Brain microvascular endothelial cell (primary cell): ENCODE data around the gene PCDH17.

Experiments
- DNase-seq: peaks from one replicate; pipeline ENCODE4 v3.0.0-alpha.2; 2020
- H3K27ac ChIP-seq: fragments of 250-450 bp; sonication (Bioruptor Pico); 2 replicates; pipeline ENCODE4 v1.5.1; 2020; ENCODE audit warnings: mild to moderate bottlenecking, moderate library complexity
- H3K27me3 ChIP-seq: fragments of 250-450 bp; sonication (Bioruptor Pico); replicated peaks from 2 replicates; pipeline ENCODE4 v1.5.1; 2020; ENCODE audit warnings: mild to moderate bottlenecking
- H3K36me3 ChIP-seq: fragments of 250-450 bp; sonication (Bioruptor Pico); replicated peaks from 2 replicates; pipeline ENCODE4 v1.5.1; 2020; ENCODE audit warnings: mild to moderate bottlenecking
- H3K4me3 ChIP-seq: 2 replicates; pipeline ENCODE4 v1.5.1; 2011; ENCODE audit warnings: low read depth, mild to moderate bottlenecking, control low read depth, low read length, moderate library complexity
- CTCF ChIP-seq: IDR thresholded peaks from 2 replicates; pipeline ENCODE4 v1.5.1; 2011; ENCODE audit warnings: low read depth, mild to moderate bottlenecking, moderate library complexity, low read length, control low read depth, inconsistent platforms; ENCODE audit errors: missing control alignments
- in situ Hi-C: cut with HindIII; loops from 2 replicates; pipeline ENCODE4 v1.10.0; 2017; ENCODE audit warnings: low sequenced_read_pairs, low pct_ligation_motif_present

Gene PCDH17

GRCh38 chr13:57739089-57739488, 107.5 kb downstream of the PCDH17 start:
- in situ Hi-C loops, result no loop called here
- no peak for DNase-seq
- Histone ChIP-seq H3K4me3 (no peak overlapping the region), H3K27me3 (no peaks in the 10 kb centered on the region), H3K27ac (no peak overlapping the region), H3K36me3 (no peaks in the 10 kb centered on the region)
- TF ChIP-seq CTCF, result no peak

- H3K27me3 ChIP-seq, result no peaks in the 10 kb centered on the region
- in situ Hi-C loops, result no loop called here
Observed at GRCh38 chr13:57739543-57740190, 108.1 kb downstream of the PCDH17 start.

GRCh38 chr13:57740719-57741118, 109.2 kb downstream of the PCDH17 start:
- TF ChIP-seq CTCF, result no peak
- H3K27ac ChIP-seq, result no peak overlapping the region
- in situ Hi-C loops, result no loop called here
- no peak for DNase-seq
- H3K27me3 ChIP-seq, result no peaks in the 10 kb centered on the region
- no peaks in the 10 kb centered on the region for H3K36me3 ChIP-seq
- H3K4me3 ChIP-seq, result no peak overlapping the region

More at GRCh38 chr13:57739543-57740190, 108.1 kb downstream of the PCDH17 start:
- no peak for TF ChIP-seq CTCF
- H3K4me3 ChIP-seq, result no peak overlapping the region
- H3K27ac ChIP-seq, result no peak overlapping the region
- no peak for DNase-seq
- no peaks in the 10 kb centered on the region for H3K36me3 ChIP-seq

GRCh38 chr13:57748096-57748495, 116.6 kb downstream of the PCDH17 start:
- Histone ChIP-seq H3K27me3 (no peaks in the 10 kb centered on the region), H3K36me3 (no peaks in the 10 kb centered on the region), H3K27ac (no peak overlapping the region), H3K4me3 (no peak overlapping the region)
- in situ Hi-C loops, result no loop called here
- TF ChIP-seq CTCF, result no peak
- DNase-seq, result no peak

GRCh38 chr13:57760951-57761350, 129.4 kb downstream of the PCDH17 start:
- DNase-seq, result no peak
- Histone ChIP-seq H3K27me3 (no peaks in the 10 kb centered on the region), H3K36me3 (no peaks in the 10 kb centered on the region), H3K27ac (no peak overlapping the region), H3K4me3 (no peak overlapping the region)
- in situ Hi-C loops, result no loop called here
- no peak for TF ChIP-seq CTCF

- Histone ChIP-seq H3K4me3 (no peak overlapping the region), H3K36me3 (no peaks in the 10 kb centered on the region), H3K27me3 (no peaks in the 10 kb centered on the region), H3K27ac (no peak overlapping the region)
- in situ Hi-C loops, result no loop called here
- no peak for TF ChIP-seq CTCF
- no peak for DNase-seq
Observed at GRCh38 chr13:57763689-57764088, 132.1 kb downstream of the PCDH17 start.
